CD4-positive, alpha-beta T cell treated with Interleukin-17A for 1 hour (primary cell): ENCODE results near the gene OXCT2.

Experiments used
- DNase-seq: peaks from one replicate; pipeline ENCODE4 v3.0.0-alpha.2; 2020

OXCT2 gene

GRCh38 chr1:39761557-39762260, 9.4 kb downstream of the OXCT2 start:
- DNase-seq: no peak

GRCh38 chr1:39761016-39761415, 10.1 kb downstream of the OXCT2 start:
- DNase-seq: no peak

- DNase-seq: no peak
These were observed 10.8 kb downstream of the OXCT2 start for GRCh38 chr1:39760074-39761008.

GRCh38 chr1:39759436-39759726, 11.8 kb downstream of the OXCT2 start:
- DNase-seq: no peak

- DNase-seq: no peak
These were observed 12.4 kb downstream of the OXCT2 start for GRCh38 chr1:39758556-39759435.

- DNase-seq: no peak
These were observed 13.6 kb downstream of the OXCT2 start for GRCh38 chr1:39757501-39757900.

GRCh38 chr1:39755965-39756659, 15.0 kb downstream of the OXCT2 start:
- DNase-seq: no peak

- DNase-seq: no peak
These were observed 16.1 kb downstream of the OXCT2 start for GRCh38 chr1:39754906-39755504.

- DNase-seq: no peak
These were observed 17.1 kb downstream of the OXCT2 start for GRCh38 chr1:39754026-39754570.

GRCh38 chr1:39753132-39754025, 17.8 kb downstream of the OXCT2 start:
- DNase-seq: no peak

GRCh38 chr1:39752703-39753102, 18.4 kb downstream of the OXCT2 start:
- DNase-seq: no peak

- no peak for DNase-seq
These were observed 19.6 kb downstream of the OXCT2 start for GRCh38 chr1:39751595-39751994.

- DNase-seq: no peak
These were observed 26.0 kb downstream of the OXCT2 start for GRCh38 chr1:39745016-39745670.

GRCh38 chr1:39738622-39739366, 32.4 kb downstream of the OXCT2 start, which contains the start of gene PPIE:
Gene PPIE (plus strand): TSS chr1:39738882. CDS start chr1:39738901, 19 bp downstream.
- DNase-seq: peak; percentile 95

- no peak for DNase-seq
These were observed 33.5 kb downstream of the OXCT2 start for GRCh38 chr1:39737546-39738169.

- DNase-seq: no peak
These were observed 35.4 kb downstream of the OXCT2 start for GRCh38 chr1:39735731-39736130.

- DNase-seq: no peak
These were observed 38.0 kb downstream of the OXCT2 start for GRCh38 chr1:39733161-39733560.

GRCh38 chr1:39732730-39733129, 38.4 kb downstream of the OXCT2 start:
- DNase-seq: no peak

GRCh38 chr1:39729842-39730241, 41.3 kb downstream of the OXCT2 start:
- no peak for DNase-seq
